Measurements from ENCODE around the gene RNU6-9.
"Not testable (repeated sequence)": the region's sequence is repeated elsewhere in the genome, so short reads cannot be mapped to it uniquely, and the experiment has no call there.

Gene RNU6-9

DNA sequence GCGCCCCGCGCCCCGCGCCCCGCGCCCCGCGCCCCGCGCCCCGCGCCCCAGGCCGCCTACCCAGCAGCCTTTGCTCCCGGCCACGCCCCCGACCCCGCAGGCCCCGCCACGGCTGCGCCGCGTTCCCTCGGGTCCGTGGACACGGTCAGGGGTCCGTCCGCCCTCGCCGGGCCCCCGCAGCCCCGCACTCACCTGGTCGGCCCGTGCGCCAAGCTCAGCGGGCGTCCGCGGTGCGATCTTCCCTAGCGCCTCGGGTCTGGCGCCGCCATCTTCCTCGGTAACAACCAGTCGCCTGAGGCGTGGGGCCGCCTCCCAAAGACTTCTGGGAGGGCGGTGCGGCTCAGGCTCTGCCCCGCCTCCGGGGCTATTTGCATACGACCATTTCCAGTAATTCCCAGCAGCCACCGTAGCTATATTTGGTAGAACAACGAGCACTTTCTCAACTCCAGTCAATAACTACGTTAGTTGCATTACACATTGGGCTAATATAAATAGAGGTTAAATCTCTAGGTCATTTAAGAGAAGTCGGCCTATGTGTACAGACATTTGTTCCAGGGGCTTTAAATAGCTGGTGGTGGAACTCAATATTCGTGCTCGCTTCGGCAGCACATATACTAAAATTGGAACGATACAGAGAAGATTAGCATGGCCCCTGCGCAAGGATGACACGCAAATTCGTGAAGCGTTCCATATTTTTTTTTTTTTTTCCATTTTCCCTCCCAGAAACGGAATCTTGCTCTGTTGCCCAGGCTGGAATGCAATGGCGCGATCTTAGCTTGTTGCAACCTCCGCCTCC, at the start of gene RNU6-9, which contains the start of gene MED16:
Gene RNU6-9 (plus strand): TSS at position 591 of the 796 bp plus-strand sequence.
Gene MED16 (minus strand): TSS at position 294 of the 796 bp plus-strand sequence. CDS start 2,056 bp downstream, outside the sequence.
- DNase-seq (ENCODE audit: extremely low read depth in 1 of 2, low read depth in 1 of 2), result peak; percentile 72 to 77

DNA sequence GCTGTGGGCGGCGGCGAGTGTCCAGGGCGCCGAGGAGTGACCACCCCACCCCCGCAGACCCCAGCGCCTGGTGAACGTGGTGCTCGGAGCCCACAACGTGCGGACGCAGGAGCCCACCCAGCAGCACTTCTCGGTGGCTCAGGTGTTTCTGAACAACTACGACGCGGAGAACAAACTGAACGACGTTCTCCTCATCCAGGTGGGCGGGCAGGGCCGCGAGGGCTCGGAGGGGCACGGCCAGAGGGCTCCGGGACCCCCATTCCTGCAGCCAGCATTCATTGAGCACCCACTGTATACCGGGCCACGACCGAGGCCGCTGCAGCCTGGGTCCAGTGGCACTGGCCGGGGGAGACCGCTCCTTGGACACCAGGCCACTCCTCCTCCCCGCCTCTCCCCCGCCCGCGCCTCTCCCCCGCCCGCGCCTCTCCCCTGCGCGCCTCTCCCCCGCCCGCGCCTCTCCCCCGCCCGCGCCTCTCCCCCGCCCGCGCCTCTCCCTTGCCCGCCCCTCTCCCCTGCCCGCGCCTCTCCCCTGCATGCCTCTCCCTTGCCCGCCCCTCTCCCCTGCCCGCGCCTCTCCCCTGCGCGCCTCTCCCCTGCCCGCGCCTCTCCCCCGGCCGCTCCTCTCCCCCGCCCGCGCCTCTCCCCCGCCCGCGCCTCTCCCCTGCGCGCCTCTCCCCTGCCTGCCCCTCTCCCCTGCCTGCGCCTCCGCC, 49.3 kb upstream of the RNU6-9 start:
- no peak for DNase-seq (ENCODE audit: extremely low read depth in 1 of 2, low read depth in 1 of 2)

DNA sequence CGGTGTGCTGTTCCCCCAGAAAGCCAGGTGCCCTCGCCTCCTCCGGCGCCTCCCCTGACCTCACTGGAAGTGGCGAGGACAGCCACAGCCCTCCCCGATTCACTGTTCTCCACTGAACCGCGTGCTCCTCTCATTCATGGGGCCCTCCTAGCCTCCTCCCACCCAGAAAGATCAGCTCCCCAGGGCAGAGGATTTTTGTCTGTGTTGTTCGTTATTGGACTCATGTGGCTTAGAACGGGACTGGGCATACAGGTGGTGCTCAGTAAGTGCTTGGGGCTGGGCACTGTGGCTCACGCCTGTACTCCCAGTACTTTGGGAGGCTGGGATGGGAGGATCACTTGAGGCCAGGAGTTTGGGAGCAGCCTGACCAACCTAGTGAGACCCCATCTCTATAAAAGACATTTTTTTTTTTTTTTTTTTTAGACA, 48.7 kb upstream of the RNU6-9 start:
- no peak for DNase-seq (ENCODE audit: extremely low read depth in 1 of 2, low read depth in 1 of 2)

DNA sequence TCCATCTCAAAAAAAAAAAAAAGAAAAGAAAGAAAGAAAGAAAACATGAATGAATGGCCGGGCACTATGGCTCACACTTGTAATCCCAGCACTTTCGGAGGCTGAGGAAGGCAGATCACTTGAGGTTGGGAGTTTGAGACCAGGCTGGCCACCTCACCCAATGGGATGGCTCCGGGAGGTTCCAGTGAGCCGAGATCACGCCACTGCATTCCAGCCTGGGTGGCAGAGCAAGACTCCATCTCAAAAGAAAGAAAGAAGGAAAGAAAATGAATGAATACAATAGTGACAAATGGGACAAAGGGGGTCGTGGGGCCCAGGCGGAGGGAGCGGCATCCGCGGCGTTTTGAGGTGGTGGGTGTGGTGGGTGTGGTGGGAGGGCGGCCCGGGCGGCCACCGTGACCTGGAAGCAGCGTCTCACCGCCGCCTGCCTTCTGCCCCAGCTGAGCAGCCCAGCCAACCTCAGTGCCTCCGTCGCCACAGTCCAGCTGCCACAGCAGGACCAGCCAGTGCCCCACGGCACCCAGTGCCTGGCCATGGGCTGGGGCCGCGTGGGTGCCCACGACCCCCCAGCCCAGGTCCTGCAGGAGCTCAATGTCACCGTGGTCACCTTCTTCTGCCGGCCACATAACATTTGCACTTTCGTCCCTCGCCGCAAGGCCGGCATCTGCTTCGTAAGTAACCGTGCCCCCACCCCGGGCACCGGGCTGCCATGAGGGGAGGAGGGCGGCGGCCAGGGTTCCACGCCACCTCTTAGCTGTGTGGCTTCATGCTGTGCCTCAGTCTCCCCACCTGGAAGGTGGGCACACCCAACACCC, 47.4 kb upstream of the RNU6-9 start:
- DNase-seq (ENCODE audit: extremely low read depth in 1 of 2, low read depth in 1 of 2), result no peak

DNA sequence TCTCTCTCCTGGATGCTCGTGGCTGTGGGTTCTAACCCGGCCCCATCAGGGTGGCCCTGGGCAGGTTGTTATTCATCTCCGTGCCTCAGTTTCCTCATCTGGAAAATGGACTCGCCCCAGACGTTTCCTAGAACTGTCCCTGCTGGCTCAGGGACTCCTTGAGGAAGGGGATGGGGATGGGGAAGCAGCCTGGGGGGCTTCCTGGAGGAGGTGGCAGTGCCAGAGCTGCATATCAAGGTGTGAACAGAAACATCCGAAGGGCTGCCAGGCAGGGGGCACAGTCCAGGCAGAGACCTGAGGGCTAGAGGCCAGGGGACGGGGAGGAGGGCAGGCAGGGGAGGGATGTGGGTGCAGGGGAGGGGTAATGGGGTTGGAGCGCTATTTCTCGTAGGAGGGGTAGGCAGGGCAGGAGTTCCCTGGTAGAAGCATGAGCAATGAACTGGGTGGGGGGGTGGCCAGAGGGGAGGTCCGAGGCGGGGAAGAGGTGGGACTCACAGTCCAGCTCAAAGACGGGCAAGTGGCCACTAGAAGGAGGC, 44.8 kb upstream of the RNU6-9 start:
- DNase-seq (ENCODE audit: extremely low read depth in 1 of 2, low read depth in 1 of 2), result no peak

DNA sequence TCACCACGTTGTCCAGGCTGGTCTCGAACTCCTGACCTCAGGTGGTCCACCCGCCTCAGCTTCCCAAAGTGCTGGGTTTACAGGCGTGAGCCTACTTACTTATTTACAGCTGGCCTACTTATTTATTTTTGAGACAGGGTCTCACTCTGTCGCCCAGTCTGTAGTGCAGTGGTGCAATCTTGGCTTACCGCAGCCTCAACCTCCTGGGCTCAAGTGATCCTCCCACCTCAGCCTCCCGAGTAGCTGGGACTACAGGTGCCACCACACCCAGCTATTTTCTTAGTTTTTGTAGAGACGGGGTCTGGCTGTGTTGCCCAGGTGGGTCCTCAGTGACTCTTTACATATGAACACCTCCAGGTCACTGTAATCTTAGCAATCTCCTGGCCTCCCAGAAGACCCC, 44.1 kb upstream of the RNU6-9 start:
- not testable (repeated sequence) for DNase-seq (ENCODE audit: extremely low read depth in 1 of 2, low read depth in 1 of 2)

DNA sequence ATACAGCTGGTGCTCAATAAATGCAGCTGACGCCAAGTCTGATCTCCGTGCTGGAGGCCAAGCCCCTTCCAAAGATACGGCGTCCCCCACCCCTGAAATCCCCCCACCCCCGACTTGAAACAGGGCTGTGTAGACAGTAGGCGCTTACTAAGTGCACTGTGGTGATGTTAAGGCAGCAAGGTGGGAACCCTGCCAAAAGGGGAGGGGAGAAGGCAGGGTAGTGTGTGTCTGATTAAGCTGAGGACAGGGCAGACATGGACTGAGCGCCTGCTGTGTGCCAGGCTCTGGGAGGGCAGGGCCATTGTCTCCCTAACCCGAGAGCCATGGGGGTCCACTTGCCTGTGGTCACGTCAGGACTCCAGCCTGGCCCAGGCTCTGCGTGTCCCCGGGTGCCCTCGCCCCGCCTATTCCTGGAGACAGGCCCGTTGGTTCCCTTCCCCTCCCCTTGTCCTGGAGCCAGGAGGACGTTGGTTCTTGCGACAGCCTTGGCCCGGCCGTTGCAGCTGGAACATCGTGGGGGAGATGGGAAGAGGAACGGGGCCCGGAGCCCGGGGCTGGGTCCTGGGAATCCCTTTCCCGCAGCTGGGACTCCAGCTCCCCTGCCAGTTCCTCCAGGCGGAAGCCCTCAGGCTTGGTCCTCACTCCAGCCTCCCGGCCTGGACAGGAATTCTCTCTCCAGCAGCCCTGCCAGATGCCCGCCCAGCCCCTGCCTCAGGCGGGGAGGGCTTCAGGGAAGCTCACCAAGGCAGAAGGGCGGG, 42.9 kb upstream of the RNU6-9 start:
- DNase-seq (ENCODE audit: extremely low read depth in 1 of 2, low read depth in 1 of 2), result no peak

DNA sequence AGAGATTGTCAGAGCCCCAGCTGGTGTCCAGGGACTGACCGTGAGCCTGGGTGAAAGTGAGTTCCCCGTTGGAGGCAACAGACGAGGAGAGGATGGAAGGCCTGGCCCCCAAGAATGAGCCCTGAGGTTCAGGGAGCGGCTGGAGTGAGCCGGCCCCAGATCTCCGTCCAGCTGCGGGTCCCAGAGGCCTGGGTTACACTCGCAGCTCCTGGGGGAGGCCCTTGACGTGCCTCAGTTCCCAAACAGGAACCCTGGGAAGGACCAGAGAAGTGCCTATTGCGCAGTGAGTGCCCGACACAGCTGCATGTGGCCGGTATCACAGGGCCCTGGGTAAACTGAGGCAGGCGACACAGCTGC, 42.3 kb upstream of the RNU6-9 start:
- no peak for DNase-seq (ENCODE audit: extremely low read depth in 1 of 2, low read depth in 1 of 2)

DNA sequence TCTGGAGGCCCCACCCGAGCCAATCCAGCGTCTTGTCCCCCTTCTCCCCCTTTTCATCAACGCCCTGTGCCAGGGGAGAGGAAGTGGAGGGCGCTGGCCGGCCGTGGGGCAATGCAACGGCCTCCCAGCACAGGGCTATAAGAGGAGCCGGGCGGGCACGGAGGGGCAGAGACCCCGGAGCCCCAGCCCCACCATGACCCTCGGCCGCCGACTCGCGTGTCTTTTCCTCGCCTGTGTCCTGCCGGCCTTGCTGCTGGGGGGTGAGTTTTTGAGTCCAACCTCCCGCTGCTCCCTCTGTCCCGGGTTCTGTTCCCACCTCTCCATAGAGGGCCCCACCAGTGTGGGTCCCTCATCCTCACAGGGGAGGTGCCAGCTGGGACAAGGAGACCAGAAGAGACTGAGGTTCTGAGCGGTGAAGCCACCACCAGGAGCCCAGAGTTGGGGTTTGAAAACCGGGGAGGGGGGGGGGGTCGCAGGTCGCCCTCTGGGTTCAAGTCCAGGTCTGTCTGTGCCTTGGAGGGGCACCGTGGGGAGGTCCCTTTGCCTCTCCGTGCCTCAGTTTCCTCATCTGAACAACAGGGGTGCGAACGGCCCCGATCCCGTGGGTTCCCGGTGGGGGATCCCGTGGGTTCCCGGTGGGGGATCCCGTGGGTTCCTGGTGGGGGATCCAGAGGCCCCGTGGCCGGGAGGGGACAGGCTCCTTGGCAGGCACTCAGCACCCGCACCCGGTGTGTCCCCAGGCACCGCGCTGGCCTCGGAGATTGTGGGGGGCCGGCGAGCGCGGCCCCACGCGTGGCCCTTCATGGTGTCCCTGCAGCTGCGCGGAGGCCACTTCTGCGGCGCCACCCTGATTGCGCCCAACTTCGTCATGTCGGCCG, 40.9 kb upstream of the RNU6-9 start, which contains the start of gene ELANE:
Gene ELANE (plus strand): TSS at position 168 of the 878 bp plus-strand sequence. CDS start 26 bp downstream, at position 194.
- no peak for DNase-seq (ENCODE audit: extremely low read depth in 1 of 2, low read depth in 1 of 2)

DNA sequence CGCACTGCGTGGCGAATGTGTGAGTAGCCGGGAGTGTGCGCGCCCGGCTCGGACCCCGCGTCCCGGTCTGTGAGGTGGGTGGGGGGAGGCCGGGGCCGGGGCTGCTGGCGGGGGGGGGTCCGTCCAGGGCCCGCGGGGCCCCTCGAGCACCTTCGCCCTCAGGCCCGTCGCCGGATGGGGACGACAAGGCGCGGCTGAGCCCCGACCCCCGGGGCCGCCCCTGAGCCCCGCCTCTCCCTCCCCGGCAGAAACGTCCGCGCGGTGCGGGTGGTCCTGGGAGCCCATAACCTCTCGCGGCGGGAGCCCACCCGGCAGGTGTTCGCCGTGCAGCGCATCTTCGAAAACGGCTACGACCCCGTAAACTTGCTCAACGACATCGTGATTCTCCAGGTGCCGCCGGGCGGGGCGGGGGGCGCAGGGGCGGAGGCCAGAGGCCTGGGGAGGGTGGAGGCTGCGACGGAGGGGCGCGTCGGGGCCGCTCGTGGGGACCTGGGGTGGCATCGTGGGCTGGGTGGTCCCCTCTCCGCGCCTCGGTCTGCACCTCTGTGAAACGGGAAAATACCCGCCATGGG, 40.2 kb upstream of the RNU6-9 start:
- DNase-seq (ENCODE audit: extremely low read depth in 1 of 2, low read depth in 1 of 2), result no peak

DNA sequence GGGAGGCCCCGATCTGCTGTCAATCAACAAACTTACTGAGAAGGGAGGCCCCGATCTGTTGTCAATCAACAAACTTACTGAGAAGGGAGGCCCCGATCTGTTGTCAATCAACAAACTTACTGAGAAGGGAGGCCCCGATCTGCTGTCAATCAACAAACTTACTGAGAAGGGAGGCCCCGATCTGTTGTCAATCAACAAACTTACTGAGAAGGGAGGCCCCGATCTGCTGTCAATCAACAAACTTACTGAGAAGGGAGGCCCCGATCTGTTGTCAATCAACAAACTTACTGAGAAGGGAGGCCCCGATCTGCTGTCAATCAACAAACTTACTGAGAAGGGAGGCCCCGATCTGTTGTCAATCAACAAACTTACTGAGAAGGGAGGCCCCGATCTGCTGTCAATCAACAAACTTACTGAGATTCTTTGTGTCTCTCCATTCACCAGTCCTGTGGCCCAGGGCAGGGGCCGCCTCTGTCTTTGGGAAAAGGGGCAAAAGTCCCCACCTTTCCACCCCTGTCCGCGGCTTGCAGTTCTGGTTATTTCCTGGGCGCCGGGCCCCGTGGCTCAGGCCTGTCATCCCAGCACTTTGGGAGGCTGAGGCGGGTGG, 39.6 kb upstream of the RNU6-9 start:
- not testable (repeated sequence) for DNase-seq (ENCODE audit: extremely low read depth in 1 of 2, low read depth in 1 of 2)

DNA sequence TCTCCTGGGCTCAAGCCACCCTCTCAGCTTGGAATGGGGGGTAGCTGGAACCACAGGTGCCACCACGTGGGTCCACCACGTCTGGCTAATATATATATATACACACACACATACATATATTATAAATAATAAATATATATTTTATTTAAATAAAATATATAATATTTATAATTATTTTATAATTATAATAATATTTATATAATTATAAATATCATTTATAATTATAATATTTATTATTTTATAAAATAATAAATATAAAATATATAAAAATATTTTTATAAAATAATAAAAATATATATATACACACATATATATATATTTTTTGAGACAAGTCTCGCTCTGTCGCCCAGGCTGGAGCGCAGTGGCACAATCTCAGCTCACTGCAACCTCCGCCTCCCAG, 38.7 kb upstream of the RNU6-9 start:
- DNase-seq (ENCODE audit: extremely low read depth in 1 of 2, low read depth in 1 of 2), result no peak

DNA sequence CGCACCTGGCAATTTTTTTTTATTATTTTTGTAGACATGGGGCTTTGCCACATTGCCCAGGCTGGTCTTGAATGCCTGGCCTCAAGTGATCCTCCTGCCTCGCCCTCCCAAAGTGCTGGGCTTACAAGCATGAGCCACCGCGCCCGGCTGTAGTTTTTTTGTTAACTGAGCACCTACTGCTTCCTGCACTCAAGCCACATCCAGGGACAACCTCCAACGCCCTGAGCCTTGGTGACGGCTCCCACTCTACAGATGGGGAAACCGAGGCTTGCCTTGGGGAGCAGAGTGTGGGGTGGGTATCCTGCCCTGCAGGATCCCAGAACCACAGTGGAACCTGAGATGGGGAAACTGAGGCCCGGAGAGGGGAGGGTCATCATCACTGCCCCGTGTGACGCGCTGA, 38.1 kb upstream of the RNU6-9 start:
- DNase-seq (ENCODE audit: extremely low read depth in 1 of 2, low read depth in 1 of 2), result no peak

DNA sequence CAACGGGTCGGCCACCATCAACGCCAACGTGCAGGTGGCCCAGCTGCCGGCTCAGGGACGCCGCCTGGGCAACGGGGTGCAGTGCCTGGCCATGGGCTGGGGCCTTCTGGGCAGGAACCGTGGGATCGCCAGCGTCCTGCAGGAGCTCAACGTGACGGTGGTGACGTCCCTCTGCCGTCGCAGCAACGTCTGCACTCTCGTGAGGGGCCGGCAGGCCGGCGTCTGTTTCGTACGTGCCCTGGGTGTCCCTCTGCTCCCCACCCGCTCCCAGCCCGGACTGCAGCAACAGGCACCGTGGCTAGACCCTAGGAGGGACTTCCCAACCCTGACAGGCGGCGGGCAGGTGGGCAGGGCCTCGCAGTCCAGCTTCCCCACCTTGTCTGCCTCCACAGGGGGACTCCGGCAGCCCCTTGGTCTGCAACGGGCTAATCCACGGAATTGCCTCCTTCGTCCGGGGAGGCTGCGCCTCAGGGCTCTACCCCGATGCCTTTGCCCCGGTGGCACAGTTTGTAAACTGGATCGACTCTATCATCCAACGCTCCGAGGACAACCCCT, 37.6 kb upstream of the RNU6-9 start:
- no peak for DNase-seq (ENCODE audit: extremely low read depth in 1 of 2, low read depth in 1 of 2)

DNA sequence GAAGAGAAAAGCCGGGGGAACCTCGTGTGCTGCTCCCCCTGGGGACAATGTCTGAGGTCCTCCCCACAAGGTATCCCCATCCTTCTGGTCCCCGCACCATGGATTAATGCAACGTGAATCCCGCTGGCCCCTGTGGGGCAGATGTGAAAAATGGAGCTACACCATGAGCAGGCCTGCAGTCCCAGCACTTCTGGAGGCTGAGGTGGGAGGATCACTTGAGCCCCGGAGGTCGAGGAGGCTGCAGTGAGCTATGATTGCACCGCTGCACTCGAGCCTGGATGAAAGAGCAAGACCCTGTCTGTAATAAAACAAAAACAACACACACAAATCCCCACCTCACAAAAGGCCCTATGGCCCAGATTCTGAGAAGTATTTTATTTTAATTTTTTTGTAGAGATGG, 35.0 kb upstream of the RNU6-9 start:
- no peak for DNase-seq (ENCODE audit: extremely low read depth in 1 of 2, low read depth in 1 of 2)

DNA sequence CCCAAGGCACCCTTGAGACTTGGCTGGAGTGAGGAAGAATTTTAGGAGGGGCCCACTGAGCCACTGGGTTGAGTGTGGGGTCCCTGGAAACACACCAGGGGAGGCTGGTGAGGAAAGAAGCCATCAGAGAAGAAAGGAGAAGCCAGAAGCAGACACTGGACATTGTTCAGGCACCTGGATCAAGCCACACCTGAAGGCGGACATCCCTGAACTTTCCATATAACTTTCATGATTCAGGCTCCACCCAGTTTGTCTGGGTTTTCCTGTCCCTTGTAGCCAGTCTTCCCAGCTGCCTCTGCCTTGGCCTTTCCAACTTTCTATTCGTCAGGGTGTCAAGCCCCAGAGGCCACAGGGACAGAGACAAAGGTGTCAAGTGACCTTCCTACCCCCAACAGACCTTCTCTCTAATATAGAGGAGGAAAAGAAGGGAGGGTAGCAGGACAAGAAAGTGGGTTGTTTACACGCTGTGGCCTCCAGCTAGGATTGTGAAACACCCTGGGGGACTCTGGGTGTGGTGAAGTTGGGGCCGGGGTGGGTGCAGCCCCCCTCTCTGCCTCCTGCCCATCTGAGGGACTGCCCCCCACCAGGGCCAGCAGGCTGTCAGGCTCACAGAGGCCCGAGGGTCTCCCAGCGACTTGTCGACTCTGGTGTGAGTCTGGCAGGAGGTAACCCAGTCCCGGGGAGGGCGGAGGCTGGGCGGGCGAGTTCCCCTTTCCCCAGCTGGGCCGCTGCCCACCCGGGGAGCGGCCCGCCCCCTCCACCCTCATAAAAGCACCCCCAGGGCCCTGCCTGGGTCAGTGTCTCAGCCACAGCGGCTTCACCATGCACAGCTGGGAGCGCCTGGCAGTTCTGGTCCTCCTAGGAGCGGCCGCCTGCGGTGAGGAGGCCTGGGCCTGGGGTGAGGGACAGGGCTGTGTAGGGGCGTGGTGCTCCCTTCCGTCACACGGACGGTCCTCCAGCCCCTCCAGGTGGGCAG, 34.1 kb upstream of the RNU6-9 start, which contains the start of gene CFD:
Gene CFD (plus strand): TSS at position 797 of the 976 bp plus-strand sequence. CDS start 26 bp downstream, at position 823.
- no peak for DNase-seq (ENCODE audit: extremely low read depth in 1 of 2, low read depth in 1 of 2)
